Midbrain (tissue), 1 donor: Measurements from ENCODE around the gene UBE2G2.
A peak's percentile ranks its signal among the peaks of the same experiment; 100 is the strongest.

Experiments used
- DNase-seq: peaks from one replicate; lab custom pipeline; 2025; lab: John Stamatoyannopoulos, UW

Gene UBE2G2

DNA sequence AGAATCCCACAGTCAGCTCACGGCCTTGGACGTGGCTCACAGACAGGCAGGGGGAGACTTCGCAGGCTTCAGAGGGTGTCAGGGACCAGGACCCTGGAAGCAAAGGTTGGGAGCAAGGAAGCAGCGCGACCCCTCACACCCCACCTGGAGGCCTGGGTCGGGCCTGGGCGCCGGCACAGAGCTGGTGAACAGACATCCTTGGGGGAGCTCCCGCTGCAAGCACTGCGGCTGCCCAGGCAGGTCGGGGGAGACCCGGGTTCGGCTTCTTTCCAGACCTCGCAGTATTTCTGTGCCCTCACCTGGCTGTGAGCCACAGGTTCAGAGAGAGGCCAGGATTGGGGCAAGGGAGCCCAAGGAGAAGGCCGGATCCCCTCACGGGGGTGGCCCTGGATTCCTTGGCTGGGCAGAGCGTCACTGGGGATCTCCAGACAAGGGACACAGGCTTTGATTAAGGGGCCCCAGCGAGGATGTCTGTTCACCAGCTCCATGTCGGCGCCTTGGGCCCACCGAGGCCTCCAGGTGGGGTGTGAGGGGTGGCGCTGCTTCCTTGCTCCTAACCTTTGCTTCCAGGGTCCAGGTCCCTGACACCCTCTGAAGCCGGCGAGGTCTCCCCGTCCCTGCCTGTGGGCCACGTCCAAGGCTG is 52.4 kb downstream of the UBE2G2 start:
- DNase-seq, result no peak

DNA sequence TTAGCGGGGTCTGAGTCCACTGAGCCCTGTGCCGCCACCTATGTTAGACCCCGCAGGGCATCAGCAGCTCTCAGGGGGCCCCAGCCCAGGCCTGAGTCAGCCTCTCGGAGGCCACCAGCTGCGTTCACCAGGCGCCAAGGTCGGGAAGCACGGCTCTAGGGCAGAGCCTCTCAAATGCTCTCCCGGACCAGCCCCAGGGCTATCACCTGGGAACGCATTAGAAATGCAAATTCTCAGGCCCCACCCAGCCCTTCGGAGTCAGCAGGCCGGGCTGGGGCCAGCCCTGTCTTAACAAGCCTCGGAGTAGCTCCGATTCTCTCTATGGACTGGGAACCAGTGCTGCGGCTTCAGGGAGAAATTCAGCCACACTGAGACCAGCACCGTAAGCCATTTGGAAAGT is 53.0 kb downstream of the UBE2G2 start:
- no peak for DNase-seq

DNA sequence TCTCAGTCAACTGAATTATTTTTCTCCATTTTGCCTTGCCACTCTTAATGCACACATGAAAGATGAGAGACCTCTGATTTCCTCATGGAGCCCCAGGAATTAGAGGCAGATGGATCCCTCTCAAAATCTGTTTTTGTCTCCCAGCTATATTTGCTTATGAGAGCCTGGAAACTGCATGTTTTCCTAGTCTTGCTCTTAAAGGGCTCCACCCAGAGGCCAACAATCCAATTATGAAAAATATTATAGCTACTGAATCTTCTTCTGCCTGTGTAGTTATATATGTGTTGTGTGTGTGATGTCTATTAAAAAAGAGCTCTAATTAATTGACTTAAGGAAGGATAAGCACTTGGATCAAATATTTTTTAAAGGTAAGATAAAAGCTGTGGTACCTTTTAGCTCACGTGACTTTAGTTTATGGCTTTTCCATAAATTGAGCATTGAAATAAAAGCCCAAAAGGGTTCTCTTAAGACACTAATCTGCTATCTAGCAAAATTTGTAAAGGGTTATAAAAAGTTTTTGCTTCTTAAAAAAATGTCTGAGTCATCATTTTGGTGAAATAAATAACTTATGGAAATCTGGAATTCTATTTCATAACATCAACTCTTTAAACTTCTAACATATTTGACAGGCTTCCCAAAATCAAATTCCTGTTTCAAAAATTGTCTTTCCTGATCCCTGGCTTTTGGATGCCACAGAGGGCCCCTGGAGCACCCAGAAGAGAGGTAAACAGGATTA is 59.0 kb downstream of the UBE2G2 start:
- DNase-seq, result no peak

DNA sequence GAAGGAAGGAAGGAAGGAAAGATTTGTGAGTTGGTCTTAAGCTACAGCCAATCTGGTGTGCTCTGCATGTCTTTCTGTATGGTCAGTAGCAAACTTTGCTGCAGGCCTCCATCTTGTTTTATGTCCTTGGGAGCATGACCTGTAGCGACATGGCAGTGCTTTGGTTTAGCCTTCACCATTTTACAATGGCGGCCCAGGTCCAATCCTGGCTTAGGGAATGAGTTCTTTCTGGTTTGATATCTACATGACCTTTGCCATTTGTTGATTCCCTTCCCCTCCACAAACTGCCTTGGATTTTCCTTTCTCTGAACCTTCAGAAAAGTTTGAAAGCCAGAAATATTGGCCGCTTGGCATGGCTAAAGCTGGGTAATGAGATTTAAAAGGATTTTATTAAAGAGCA is 59.7 kb downstream of the UBE2G2 start:
- no peak for DNase-seq

DNA sequence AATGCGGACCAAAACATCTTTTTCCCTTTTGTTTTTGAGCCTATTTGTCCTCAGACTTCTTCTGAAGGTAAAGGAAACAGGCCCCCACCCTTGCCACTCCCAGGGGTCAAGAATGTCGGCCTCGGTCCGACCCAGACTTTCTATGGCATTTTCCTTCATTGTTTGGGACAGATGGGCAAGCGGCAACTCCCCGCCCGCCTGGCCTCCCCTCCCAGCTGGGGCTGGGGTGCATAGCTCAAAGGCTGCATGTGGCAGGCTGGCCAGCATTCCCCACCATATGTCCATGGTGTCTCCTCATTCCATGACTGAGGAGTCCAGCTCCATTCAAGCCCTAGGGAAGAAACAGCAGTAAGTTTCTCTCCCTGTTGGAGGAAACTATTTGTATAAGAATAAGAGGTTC is 60.9 kb downstream of the UBE2G2 start:
- no peak for DNase-seq

DNA sequence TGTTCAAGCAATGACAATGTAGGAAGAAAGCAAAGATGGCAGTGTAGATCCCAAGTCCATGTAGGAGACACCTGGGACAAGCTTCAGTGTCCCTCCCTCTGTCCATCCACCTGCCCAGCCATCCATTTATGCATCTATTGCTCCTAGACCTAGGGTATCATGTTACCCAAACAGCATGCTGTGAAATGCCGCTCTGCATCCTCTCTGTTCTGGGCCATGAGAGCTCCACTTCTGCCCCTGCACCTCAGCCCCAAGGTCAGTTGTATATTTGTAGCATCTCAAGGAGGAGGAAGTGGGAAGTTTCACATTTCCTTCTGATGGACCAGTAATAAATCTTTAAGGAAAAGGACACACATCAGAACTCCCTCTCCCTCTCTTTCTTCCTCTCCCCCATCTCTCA is 62.3 kb downstream of the UBE2G2 start:
- no peak for DNase-seq

DNA sequence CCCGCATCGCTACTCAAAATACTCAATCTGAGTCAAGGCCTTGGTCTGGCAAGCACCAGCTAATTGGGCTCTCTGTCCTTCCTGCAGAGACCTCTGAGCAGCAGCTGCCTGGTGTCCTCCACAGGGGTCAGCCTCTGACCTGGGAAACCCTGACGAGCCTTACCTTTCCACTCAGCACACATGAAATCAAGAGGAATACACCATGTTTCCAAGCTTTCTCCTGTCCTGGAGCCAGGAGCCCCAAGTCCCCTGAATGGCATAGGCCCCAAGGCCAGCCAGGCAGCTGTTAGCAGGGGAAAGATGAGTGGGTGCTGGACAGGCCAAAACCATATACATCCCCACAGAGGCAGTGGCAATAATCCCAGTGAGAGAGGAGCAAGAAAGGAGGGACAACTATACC is 63.0 kb downstream of the UBE2G2 start:
- no peak for DNase-seq

DNA sequence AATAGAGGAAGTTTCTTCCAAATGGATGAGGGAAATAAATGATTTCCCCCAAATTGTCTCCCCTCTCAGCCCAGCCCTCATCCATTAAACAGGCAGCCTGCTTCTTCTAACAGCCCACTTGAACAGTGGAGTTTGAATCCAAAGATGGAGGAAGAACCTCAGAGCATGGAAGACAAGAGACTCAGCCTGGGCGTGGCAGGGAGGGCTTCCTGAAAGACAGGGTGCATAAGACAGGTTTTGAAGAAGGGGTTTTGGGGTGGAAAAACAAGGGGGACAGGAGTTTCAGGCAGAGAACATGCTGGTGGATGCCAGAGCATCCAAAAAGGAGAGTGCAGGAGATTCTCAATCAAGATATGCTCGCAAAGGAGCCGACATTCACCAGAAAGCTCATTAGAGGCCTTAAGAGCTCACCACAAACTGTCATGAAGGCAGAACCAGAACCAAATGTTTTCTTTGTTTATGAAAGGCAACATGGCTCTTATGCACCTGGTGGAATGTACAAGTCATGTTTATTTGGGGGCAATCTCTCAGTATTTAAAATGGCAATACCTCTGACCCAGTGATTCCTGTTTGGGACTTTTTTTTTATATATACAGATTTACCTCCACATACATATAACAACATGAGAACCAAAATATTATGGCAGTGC is 63.8 kb downstream of the UBE2G2 start:
- no peak for DNase-seq

DNA sequence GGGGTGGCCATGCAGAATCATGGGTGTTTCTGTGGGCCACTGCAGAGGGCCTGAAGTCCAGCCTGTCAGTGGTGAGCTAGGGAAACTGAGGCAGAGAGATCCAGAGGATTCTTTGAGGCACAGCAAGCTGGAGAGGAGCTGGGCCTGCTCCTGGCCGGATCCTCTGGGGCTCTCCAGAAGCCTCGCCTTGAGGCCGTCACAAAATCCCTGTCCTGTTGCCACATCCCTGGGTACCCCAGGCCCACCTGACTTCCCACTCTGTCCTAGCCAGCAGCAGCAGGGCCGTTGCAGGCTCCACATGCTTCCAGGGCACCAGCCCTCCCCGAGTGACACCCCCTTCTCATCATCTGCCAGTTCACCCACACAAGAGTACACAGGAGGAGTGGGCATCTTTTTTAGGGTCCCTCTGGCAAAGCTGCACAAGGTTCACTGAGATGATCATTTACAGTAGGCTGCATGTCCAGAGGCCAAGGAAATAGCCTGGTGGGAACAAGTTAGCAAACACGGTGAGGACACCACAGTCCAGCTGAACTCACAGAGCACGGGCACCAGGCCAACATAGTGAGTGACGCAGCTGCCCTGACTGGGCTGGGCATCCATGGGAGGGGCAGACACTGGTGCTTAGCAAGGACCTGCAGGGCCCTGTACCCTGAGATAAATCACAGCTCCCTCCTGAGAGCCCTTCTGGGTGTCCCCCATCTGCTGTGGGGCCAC is 65.2 kb downstream of the UBE2G2 start:
- no peak for DNase-seq

DNA sequence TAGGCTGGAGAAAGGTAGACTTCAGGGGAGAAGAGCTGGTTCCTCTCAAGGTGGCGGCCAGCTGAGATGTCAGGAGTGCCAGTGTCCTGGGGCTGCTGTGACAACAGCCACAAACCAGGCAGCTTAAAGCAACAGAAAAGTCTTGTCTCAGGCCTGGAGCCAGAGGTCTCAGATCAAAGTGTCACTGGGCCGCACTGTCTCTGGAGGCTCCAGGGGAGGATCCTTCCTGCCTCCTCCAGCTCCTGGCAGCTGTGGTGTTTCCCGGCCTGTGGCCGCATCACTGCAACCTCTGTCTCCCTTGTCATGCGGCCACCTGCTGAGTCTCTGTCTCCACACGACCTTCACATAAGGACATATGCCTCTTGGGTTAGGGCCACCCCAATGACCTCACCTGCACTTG is 65.8 kb downstream of the UBE2G2 start:
- DNase-seq, result no peak

DNA sequence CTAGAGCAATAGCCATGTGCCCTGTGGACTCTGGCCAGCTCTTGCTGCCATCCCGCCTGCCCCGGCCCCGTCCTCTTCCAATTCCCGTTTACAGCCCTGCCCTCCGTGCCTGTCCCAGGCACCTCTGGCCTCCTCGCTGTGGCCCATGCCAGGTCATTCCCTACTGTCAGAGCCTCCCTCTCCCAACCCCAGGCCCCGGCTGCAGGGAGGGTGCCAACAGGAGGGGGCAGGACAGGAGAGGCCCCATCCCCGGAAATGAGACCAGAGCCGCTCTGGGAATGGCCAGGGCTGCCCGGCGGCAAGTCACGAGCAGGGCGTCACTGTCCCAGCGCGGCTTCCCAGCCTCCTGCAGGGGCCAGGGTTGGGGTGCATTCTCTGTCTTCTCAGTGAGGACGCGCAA is 66.8 kb downstream of the UBE2G2 start:
- DNase-seq, result no peak

DNA sequence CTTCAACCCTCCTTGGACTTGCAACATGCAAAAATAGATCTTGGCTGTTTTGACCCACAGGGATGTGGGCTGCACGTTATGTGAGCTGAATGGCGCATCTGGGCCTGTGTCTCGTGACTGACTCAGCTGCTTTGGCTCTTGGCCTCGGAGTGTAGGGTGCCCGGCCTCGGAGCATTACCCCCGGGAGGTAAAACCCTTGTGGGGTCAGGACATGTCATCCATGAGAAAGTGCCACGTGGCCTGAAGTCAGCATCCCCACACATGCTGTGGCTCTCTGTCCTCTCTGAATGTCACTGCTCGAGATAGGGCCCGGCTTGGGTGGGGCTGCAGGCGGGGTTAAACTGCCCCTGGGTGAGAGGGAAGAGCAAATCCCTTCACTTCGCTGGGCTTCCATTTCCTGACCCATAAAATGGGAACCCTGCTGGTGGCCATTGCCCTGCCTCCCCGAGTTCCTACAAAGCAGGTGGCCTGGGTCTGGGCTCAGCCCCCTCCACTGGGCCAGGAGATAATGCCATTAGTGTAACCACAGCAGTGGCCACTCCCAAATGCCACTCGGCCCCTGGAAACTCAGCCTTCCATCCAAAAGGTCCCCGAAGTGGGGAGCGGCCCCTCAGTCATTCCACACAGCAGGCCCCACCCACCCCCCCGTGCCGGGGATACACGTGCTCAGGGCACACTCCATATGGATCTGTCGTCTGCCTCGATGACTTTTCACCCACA is 67.4 kb downstream of the UBE2G2 start:
- no peak for DNase-seq

DNA sequence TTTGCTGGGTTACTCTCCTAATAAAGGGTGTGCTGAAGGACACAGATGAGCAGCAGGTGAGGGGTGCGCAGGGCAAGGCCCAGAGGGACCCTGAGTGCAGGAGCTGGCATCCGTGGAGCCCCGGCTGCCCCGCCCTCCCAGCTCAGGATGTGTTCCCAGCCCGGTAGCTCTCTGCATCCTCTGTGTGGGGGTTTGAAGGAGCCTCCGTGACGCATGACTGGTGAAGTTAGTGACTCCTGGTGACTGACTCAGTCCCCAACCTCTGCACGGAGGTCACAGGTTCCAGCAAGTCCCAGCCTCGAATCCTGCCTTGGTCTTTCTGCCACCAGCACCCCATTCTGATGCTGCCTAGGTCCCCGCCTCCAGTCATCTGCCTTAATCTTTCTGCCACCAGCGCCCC is 68.7 kb downstream of the UBE2G2 start:
- no peak for DNase-seq

DNA sequence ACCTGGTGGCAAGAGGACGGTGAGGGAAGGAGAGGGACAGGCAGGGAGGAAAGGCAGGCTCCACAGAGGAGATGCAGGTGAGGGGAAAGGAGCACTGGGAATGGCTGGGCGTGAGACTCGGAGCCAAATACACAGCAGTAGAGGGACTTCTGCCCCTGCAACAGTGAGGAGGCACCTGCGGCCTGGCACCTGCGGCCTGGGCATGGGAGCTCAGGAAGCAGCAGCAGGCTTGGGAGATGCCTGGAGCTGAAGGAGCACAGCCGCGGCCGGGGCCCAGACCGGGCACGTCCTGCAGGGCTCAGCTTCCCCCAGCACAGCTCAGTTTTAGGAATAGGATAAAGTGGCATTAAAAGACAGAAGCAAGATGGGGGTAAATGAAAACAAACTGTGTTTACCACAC is 69.4 kb downstream of the UBE2G2 start:
- no peak for DNase-seq

DNA sequence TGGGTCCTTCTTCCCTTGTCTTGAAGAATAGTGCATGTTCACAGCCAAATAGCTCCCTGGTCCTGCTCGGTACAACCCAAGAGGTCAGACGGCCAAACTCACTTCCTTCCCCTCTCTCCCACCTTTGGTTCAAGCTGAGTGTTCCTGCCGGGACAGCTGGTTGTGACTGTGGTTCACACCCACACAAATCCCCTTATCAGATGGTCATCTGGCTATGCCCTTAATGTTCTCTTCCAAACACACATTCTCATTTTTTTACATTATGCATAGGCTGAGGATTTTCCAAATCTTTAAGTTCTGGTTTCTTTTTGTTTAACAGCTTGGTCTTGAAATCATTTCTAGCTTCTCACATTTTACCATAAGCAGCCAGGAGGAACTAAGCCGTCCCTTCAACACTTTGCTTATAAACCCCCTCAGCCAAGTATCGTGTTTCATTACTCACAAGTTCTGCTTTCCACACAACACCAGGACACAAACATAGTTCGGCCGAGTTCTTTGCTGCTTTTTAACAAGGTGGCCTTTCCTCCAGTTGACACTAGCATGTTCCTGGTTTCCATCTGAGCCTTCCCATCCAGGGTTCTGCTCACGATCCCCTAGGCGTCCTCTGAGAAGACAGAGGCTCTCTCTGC is 70.6 kb downstream of the UBE2G2 start:
- DNase-seq, result peak; percentile 3

DNA sequence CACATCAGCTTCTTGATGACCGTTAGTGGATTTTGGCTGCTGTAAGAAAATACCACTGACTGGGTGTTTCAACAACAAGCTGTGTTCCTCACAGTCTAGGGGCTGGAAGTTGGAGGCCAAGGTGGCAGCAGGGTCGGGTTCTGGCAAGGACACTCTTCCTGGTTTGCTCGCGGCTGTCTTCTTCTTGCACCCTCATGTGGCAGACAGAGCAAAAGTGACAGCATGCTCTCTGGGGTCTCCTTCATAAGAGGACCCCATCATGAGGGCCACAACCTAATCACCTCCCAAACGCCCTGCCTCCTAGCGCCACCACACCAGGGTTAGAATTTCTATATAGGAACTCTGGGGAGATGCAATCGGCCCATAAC is 71.6 kb downstream of the UBE2G2 start:
- DNase-seq, result no peak

DNA sequence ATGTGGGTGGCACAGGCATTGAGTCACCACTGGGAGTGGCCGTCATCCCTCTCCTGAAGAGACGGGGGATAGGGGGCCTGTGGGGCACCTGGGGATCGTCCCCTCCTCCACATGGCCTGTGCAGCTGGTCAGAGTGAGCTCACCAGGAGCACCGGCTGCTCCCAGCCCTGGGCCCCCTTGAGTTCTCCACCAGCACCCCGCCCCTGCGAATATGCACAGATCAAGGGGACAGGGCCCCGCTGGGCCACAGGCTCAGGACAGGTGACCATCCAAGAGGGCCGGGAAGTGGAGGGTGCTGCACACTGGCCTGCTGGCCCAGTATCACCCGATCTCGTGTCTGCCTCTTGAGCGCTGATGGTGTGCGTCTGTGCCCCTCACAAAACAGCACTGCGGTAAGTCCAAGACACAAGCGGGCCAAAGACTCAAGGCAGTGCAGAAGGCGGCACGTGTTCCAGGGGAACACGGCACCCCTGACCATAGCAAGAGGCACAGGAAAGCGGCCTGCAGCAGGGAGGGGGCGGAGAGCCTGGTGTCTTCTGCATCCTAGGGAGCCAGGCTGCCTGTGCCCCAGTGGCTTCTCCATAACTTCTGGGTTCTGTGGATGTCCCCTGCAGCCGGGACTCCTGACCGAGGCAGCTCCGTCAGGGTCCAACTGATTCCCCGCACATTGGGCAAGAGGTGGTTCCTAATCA is 72.1 kb downstream of the UBE2G2 start:
- no peak for DNase-seq

DNA sequence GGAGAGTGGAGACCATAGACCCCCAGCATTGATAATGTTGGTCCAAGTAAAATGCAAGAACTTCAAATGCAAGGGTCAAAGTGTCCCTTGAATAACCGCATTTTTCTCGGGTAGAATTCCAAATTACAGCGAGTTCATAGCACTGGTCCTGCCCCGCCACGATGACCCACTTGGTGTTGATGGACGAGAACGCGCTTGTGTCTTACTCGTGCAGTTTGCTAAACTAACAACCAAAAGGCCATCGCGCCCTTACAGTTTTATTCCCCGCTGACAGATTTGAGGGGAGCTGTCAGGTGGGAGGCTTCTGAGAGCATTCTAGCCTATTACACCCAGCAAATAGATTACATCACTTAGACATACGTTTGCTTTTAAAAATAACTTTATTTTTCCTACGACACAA is 72.9 kb downstream of the UBE2G2 start:
- DNase-seq, result no peak

DNA sequence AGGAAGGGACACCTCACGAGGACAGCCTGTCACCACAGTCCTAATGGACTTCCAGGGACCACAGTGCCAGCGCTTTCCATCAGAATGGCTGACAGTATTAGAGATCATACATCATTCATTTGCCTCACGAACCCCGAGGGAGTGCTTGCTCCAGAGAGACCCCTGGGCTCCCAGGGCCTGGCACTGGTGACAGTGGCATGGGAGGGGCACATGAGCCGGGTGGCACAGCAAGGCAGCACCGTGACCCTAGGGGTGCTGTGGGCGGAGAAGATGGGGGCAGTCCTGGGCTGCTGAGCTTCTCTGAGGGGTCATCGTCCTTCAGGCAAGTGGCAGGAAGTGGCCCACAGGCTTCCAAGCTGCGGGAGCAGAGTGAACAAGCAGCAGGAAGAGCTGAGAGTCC is 73.9 kb downstream of the UBE2G2 start:
- no peak for DNase-seq

DNA sequence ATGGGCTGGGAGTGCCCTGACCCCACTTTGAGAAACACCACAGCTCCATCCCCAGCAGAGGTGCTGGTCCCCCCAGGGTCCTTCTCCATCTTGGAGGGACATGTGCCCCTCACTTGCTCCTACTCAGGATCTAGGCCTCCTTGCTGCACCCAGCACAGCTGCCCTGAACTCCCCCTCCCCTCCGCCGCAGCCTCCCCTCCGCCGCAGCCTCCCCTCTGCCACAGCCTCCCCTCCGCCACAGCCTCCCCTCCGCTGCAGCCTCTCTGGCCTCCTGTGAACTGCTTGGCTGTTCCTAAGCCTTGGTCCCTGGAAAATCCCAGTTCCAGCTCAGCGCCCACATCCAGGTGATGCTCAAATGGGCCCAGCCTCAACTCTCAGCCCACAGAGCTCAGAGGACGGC is 74.3 kb downstream of the UBE2G2 start:
- DNase-seq, result no peak

DNA sequence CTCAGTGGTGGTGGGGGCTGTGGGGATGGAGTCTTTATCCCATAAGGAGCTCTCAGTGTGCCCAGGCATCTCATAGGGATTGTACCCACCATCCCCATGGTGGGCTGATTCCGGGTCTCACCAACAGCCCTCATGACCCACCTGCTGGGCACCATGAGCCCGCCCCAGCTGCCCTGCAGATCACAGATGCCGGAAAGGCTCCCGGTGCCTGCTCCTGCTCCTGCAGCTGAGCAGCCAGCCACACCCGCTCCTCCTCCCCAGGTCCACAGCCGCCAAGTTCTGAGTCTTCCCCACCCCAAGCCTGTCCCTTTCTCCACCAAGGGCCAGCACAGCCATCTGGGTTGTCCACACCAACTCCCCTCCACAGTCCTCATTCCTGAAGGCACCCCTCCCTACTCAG is 74.8 kb downstream of the UBE2G2 start:
- no peak for DNase-seq
